Gastroesophageal sphincter (tissue), 3 donors: ENCODE measurements around the gene SLC35C1.

Experiments
- CTCF ChIP-seq, 4 experiments: fragments of 200-600 bp in 2 of 4; fragments of 450-650 bp in 2 of 4; sonication (generic) in 1 of 4; IDR thresholded peaks; one replicate each; pipeline ENCODE4 v1.5.1; 2017 to 2019; ENCODE audit warnings: antibody characterized with exemption in 4 of 4, mild to moderate bottlenecking in 2 of 4, moderate library complexity in 2 of 4
- POLR2A ChIP-seq, 2 donors: fragments of 450-650 bp; IDR thresholded peaks; one replicate each; pipeline ENCODE4 v1.6.1; 2017; ENCODE audit warnings: antibody characterized with exemption in 2 of 2, mild to moderate bottlenecking in 2 of 2, moderate library complexity in 1 of 2
- POLR2AphosphoS5 ChIP-seq: sonication (generic); formaldehyde crosslinking; IDR thresholded peaks from one replicate; pipeline ENCODE4 v1.6.1; 2017; ENCODE audit warnings: antibody characterized with exemption

DNA sequence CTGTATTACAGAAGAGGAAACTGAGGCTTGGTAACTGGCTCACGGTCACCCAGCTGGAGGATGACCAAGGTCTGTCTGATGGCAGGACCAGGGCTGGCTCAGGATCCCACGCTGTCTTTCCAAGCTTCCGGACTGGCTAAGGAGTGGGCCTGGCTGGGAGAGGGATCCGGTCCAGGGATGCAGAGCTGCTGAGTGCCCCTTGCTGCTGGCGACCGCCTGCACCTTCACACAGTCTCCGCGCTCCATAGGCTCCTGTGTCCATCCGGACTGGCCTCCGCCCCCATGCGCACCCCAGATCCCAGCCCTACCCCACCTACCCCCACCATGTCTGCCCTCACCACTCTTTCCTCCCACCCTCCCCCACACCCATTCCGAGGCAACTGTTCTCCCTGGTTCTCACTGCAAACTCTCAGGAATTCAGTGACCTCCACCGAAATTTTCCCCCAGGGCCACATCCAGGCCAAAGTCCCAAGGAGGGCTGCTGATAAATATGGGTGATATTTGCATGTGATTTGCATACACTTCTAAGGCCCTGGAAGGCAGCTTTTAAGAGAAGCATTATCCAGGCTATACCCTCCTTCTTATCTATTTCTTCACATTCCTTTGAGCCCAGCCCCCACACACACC lies 48.5 kb upstream of the SLC35C1 start:
- TF ChIP-seq CTCF (IDR thresholded peaks at IDR 0.05) (no peak), POLR2A (IDR thresholded peaks at IDR 0.05) (no peak), POLR2AphosphoS5 (no peak)
